GM21526 (cell line): ENCODE measurements around the gene RASA1.
"Not testable (repeated sequence)": the region's sequence is repeated elsewhere in the genome, so short reads cannot be mapped to it uniquely, and the experiment has no call there.

ENCODE experiments used
- ATAC-seq: cut with Tn5 transposase; IDR thresholded peaks from one replicate; pipeline ENCODE4 v1.9.1; 2021; ENCODE audit warnings: moderate library complexity; ENCODE audit not compliant: unreplicated experiment, low FRiP score

The RASA1 gene

GRCh38 chr5:87278590-87279100, 11.0 kb downstream of the RASA1 start:
- no peak for ATAC-seq

GRCh38 chr5:87282269-87282668, 14.6 kb downstream of the RASA1 start:
- ATAC-seq, result no peak

GRCh38 chr5:87287266-87287665, 19.6 kb downstream of the RASA1 start:
- ATAC-seq, result not testable (repeated sequence)

GRCh38 chr5:87298692-87299362, 31.1 kb downstream of the RASA1 start:
- ATAC-seq, result no peak

- no peak for ATAC-seq
Observed at GRCh38 chr5:87300176-87300575, 32.5 kb downstream of the RASA1 start.

GRCh38 chr5:87300744-87301143, 33.1 kb downstream of the RASA1 start:
- no peak for ATAC-seq

- ATAC-seq, result no peak
Observed at GRCh38 chr5:87302061-87302460, 34.4 kb downstream of the RASA1 start.

GRCh38 chr5:87303324-87303723, 35.6 kb downstream of the RASA1 start:
- no peak for ATAC-seq

- not testable (repeated sequence) for ATAC-seq
Observed at GRCh38 chr5:87306090-87306489, 38.4 kb downstream of the RASA1 start.

GRCh38 chr5:87307796-87308423, 40.2 kb downstream of the RASA1 start:
- peak; percentile 68 for ATAC-seq

GRCh38 chr5:87311405-87312279, 44.0 kb downstream of the RASA1 start:
- ATAC-seq, result no peak

- no peak for ATAC-seq
Observed at GRCh38 chr5:87313216-87313615, 45.5 kb downstream of the RASA1 start.

- no peak for ATAC-seq
Observed at GRCh38 chr5:87319469-87319868, 51.8 kb downstream of the RASA1 start.

GRCh38 chr5:87321605-87322004, 53.9 kb downstream of the RASA1 start:
- ATAC-seq, result no peak

GRCh38 chr5:87322381-87322780, 54.7 kb downstream of the RASA1 start:
- ATAC-seq, result no peak

- ATAC-seq, result no peak
Observed at GRCh38 chr5:87327998-87328397, 60.3 kb downstream of the RASA1 start.

GRCh38 chr5:87329114-87329513, 61.4 kb downstream of the RASA1 start:
- ATAC-seq, result no peak

GRCh38 chr5:87339986-87340385, 72.3 kb downstream of the RASA1 start:
- ATAC-seq, result no peak

- peak; percentile 98 for ATAC-seq
Observed at GRCh38 chr5:87340716-87341115, 73.0 kb downstream of the RASA1 start.

- ATAC-seq, result no peak
Observed at GRCh38 chr5:87347272-87347671, 79.6 kb downstream of the RASA1 start.

- no peak for ATAC-seq
Observed at GRCh38 chr5:87347841-87348240, 80.2 kb downstream of the RASA1 start.
